HG03066 (cell line): ENCODE data around the gene DNAJC18.

ENCODE experiments used
- ATAC-seq: cut with Tn5 transposase; IDR thresholded peaks from one replicate; pipeline ENCODE4 v1.9.1; 2021; ENCODE audit warnings: low read depth; ENCODE audit not compliant: unreplicated experiment

Gene DNAJC18

DNA sequence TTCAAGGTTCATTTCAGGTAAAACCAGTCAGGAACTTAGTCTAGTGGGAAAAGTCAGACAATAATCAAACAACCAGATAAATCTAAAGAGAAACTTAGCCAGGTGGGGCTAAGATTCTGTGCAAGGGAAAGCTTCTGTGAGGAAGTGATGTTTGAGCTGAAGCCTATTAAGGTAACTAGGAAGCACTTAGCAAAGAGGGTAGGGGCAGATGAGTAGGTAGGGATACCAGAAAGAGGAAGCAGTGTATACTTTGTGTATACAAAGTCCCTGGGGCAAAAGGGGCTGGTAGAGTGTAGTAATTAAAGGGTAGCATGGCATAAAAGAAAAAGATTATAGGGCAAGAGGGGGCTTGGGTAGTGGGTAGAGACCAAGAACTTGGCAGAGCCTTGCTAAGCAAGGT is 31.8 kb downstream of the DNAJC18 start:
- no peak for ATAC-seq

DNA sequence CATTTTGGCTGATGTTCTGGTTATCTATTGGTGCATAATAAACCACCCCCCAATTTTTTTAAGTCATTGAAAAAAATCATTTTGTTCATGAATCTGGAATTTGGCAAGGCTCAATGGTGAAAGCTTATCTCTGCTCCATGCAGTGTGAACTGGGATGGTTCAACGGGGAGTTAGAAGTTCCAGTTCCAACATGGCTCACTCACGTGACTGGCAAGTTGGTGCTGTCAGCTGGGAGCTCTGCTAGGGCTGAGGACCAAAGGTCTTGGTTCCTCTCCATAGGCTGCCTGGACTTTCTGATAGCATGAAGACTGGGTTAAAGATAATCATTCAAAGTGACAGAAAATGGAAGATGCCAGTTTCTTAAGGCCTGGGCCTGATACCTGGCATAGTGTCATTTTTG is 32.4 kb downstream of the DNAJC18 start:
- no peak for ATAC-seq

DNA sequence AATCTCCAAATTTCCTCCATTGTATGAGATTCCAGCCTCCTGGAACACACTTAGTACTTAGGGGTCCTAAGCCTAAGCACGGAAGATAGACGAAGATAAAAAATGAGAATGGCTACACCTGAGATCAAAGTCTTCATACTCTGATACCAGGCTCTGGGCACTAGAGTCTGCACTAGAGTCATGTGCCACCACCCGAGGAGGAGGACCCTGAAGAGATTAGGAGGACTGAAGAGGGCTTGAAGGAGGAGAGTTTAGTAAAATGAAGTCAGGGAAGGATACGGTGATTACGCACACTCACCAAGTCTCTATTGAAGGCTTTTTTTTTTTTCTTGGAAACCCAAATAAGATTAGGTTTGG is 34.9 kb downstream of the DNAJC18 start:
- ATAC-seq = no peak

DNA sequence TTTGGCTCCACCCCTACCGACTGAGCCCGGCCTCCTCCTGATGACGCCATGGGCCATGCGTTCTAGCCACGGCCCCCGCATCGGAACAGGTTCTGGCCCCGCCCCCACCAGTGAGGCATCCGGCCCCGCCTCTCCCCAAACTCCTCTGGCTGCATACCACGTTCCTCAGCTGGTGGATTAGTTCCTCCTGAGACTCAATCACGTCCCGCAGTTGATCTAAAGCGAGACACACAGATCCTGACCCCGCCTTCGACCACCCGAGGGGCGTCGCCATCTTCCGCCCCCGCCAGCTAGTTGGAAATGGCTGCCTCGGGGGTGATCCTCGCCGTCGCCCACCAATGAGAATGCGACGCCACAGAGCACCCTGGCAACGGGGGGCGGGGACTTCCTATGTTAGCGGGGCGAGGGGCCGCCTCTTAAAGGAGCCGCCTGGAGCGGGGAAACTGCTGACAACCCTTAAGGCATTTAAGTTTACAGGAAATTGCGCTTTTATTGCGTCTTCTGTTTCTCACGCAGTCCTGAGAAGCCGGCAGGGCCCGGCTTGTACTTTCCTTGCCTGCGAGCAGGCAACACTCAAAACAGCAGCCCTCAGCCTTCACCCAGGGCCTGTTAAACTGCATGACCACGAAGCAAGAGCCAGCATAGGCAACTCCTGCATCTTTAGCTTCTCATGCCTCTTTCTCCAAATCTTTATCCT is 35.4 kb downstream of the DNAJC18 start, which contains the start of gene SPATA24:
SPATA24 (minus strand) TSS at position 303 of the 697 bp plus-strand sequence; CDS start at position 274, 29 bp downstream.
- peak; percentile 81 for ATAC-seq

DNA sequence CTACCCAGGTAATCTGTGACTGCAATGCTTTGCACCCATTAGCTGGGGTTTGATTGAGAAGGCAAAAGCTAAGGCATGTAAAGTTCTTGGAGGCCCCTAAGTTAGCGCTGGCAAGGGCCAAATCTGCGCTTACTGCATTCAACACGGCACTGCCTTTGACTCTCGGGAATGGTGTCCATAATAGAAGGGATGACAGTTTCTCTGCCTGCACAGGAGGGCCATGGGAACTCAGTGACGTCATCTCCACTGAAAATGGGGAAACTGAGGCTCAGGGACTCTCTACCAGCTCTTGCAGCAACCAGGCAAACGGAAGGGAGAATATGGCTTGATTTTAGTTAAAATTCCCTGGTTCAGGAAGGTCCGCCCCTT is 35.9 kb downstream of the DNAJC18 start:
- ATAC-seq = no peak

DNA sequence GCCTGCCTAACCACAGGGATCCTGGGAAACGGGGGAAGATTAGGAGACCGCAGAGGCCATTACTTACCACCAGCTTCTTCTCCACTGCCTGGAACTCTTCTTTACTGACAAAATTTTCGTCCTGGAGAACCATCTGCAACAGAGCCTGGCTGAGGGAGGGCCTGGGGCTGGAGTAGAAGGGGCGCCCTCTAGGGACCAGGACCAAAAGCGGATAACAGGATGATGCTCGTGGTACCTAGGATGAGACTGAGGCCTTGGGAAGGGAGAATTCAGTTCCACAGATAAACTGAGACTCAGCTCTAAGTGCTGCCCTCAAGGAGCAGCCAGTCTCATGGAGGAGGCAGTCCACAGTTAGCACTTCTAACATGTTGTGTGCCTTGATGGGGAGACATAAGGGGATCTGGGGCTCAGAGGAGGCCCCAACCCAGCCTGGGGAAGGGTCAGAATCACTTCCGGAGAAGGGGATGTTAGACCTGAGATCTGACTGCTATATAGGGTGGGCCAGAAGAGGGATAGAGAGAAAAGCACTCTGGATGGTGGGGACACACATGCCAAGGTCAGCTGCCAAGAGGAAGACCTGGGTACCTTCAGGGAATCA is 36.7 kb downstream of the DNAJC18 start:
- ATAC-seq = no peak

DNA sequence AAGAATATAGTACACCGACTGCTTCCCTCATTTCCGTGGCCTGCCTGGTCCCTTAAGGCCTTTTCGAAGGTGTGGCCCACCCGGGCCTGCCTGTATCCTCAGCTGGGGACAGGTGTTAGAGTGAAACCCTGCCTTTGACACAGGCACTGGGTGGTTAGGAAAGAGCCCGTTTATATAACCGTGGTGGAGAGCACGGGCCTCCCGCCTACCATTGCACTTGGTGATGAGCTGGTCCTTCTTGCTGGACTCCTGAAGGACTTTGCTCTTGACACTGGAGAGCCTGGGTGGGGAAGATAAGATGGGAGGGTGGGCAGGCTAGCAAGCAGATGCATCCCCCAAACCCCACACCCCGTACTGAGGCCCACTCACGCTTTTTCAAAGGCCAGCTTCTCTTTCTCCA is 37.8 kb downstream of the DNAJC18 start:
- ATAC-seq = no peak

DNA sequence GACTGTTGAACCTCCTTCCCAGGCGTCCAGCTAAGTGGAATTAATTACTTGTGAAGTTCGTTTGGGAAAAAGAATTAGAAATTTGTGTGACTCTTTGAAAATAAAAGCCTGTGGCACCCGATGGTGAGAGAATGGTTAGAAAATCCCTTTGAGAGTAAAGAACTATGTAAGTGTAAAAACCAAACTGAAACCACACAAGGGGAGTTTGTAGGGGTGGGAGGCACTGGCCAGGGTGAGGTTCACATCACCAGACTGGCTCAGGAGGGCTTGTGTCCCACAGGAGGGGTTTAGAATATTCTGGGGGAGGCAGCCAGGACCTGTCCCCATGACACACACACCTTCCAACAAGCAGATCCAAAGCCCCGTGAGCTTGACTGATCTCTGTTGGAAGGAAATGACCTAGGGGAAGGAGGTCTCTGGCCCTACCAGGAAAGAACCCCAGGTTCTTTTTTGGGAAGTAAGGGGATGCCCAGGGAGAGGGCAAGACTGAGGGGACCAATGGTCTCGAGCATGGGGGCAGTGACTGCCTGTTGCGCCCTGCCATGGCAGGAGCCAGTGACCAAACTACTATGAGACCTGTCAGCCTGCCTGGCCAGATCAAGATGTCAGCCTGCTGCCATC is 39.7 kb downstream of the DNAJC18 start:
- peak; percentile 32 for ATAC-seq

DNA sequence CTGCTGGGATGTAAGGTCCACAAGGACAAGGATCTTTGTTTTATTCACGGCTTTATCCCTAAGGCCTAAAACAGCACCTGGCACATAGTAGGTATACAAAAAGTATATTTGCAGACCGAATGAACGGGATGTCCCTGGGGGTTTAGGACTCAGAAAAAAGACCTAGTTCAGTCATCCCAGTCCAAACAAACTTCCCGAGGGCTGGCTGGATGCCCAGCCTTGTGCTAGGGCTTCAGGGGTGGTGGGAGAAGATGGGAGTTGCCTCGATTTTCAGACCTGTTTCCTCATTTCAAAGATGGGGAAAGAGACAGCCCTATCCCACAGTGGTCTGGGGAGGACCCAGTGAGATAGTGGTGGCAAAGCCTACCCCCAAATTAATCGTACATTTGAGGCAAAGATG is 41.4 kb downstream of the DNAJC18 start:
- no peak for ATAC-seq

DNA sequence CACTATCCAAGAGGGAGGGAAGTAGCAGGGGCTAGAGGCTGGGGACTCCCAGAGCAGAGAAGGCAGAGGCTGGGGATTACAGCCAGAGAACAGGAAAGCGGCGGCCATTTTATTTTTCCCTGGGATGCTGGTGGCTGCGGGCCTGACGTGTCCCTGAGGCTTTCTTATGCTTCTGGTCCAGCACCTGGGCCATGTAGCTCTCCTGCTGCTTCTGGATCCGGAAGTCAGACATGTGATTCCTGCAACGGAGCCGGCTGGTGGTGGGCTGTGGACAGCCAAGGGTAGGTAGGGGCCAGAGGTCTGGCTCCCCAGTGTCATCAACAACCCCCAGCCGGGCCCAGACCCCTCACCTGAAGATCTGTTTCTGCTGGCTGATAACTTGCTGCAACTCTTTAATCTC is 42.6 kb downstream of the DNAJC18 start:
- no peak for ATAC-seq

DNA sequence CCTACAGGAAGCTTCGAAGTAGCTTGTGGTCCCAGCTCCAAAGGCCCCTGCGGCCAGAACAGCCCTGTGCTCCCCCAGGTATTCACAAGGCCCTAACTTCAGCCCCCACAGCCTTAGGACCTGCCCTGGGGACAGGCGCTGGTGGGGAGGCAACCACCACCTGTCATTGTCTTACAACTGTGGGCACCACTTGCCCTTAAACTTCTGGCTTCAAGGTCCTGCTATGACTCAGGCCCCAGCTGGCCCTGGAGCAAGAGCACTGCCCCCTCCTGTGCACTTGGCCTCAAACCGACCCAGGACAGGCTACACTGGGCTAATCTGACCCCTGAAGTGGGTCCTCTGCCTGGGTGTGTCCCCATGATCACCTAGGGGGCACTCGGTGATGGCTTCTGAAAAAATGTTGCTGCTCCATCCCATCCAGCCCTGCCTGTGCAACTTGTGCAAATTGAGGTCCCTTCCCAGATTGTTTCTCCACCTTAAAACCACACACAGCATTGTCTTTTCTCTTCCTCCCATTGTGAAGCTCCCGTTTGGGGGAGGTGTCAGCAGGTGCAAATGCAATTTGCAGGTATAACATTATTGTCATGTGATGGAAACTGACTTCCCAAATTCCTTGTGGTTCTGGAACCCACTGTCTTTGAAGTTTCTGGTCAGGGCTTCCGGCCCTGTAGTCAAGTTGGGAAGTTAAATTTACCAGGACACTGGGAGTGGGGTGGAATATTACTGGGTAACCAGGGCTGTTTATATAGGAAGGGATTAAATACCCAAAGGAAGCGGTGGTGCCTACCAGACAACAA is 43.3 kb downstream of the DNAJC18 start:
- no peak for ATAC-seq

DNA sequence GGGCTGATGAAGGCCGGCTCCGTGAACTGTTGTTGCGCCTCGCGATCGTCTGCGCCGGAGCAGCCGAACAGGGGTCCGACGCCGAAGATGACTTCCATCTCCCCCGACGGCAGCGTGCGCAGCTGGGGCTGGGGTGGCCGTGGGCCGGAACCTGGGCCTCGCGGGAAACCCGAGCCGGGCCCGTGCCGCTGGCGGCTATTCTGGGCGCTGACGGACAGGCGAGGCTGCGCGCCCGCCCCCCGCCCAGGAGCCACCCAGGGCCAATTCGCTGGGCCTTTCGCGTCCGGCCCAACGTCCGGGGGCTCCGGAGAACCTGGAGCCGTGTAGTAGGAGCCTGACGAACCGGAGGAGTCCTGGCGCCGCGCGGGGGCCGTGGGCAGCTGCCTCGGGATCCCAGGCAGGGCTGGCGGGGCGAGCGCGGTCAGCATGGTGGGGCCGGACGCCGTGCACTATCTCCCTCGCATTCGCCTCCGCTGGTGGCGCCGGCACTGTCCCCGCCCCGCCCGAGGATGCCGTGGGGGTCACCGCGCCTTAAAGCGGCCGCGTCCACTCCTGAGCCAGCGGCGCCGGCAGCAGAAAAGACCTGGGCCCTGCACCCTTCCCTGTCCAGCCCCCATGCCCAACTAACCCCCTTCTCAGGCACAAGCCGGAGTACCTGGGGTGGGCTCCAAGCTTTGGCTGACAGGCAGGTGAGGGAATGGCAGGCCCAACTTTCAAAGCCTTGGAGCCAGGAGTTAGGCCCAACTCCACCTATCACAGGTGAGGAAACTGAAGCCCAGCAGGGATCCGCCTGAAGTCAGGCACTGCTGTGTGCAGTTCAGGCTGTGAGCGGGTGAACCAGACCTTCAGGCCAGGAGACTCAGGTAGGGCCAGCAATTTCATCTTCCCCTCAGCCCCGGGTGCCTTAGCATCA is 44.4 kb downstream of the DNAJC18 start, which contains the start of gene PROB1:
PROB1 (minus strand) TSS at position 451 of the 913 bp plus-strand sequence; CDS start at position 428, 23 bp downstream.
- ATAC-seq = no peak

DNA sequence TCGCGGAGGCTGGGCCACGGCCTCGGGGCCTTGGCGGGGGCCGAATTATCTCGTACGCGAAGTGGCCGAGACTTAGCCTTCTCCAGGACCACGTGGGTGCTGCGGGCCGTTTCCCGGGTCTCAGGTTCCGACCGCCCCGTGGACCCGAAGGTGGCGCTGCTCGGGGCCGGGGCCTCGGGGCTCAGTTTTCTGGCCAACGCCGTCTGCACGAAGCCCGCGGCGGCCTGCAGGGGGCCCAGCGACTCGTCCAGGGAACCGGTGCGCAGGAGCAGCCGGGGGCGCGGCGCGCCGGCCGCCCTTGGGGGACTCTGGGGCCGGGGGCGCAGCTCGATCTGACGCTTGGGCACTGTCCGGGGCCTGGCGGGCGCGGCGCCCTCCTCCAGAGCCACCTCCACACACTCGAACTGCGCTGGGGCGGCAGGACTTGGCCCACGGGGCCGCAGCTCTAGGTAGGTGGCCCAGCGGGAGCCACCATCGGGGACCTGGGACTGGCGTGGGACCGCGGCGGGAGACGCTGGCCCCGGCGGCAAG is 45.1 kb downstream of the DNAJC18 start:
- ATAC-seq = no peak

DNA sequence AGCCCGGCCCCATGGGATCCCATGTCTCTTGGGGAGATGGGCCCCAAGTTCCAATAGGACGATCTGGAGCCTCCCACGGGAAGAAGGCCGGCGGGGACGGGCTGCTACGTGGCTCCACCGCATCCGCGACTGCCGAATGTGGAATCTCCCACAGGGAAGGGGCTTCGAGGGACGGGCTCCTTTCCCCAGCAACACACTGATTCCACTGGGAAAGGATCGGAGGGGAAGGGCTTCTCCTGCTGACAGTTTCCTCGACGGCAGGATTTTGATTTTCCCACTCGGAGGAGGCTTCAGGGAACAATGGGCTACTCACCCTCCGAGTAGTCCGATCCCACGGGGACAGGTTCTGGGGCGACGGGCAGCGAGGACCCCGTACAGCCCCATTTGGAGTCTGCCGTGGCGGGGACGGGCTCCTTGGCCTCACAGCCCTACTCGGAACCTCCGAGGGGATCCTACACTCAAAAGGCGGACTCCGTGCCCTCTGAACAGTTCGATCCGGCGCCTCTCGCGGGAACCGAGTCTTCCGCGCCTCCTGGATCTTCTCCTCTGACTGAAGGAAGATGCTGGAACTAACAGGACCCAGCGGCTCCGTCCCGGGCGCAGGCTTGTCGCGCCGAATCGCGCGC is 45.7 kb downstream of the DNAJC18 start:
- ATAC-seq = no peak

DNA sequence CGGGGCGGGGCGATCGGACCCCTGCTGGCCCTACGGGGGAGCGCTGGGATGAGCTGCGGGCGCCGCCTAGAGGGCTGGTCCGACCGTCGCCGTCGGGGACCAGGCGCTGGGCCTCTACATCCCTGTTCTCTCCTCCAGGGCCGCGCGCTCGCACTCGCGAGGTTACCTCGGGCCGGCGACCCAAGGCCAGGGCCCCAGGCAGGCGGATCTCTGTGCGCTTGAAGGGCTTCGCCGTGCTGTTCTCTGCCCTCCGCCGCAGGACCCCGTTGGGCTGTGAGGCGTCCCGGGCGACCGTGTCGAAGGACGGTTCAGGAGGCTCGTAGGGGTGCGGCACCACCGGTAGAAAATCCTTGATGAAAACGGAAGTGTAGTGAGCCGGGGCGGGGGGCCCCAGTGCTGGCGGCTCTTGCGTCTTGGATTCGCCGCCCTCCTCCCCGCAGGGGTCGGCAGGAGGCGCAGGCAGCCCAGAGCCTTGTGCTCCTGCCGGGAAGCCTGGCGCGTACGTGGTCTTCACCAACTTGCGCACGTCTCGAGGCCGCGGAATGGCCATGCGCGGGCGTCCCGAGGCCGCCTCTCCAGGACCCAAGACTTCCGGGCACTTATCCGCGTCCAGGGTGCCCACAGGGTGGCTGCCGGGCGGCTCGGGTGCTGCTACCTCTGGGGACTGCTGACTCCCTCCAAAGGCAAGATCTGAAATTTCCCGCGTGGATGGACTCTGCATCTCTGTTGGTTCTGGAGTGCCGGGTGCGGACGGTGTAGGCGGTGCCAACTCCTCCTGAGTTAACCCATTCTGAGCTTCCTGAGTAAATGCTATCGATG is 46.4 kb downstream of the DNAJC18 start:
- ATAC-seq = peak; percentile 42

DNA sequence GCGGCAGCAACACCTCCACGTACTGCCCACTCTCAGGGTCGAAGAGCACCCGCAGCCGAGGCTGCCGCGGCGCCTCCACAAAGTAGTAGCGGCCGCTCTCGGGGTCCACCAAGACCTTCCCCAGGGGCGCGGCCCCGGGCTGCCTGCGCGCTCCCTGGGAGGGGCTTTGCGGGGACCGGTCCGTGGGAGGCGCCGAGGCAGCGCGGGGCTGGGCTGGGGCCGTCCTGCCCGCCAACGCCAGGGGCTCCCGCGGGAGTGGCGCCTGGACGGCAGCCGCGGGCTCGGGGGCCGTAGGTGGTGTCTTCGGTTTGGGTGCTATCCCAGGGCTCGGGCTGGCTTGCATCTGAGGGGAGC is 47.0 kb downstream of the DNAJC18 start:
- ATAC-seq = peak; percentile 5

DNA sequence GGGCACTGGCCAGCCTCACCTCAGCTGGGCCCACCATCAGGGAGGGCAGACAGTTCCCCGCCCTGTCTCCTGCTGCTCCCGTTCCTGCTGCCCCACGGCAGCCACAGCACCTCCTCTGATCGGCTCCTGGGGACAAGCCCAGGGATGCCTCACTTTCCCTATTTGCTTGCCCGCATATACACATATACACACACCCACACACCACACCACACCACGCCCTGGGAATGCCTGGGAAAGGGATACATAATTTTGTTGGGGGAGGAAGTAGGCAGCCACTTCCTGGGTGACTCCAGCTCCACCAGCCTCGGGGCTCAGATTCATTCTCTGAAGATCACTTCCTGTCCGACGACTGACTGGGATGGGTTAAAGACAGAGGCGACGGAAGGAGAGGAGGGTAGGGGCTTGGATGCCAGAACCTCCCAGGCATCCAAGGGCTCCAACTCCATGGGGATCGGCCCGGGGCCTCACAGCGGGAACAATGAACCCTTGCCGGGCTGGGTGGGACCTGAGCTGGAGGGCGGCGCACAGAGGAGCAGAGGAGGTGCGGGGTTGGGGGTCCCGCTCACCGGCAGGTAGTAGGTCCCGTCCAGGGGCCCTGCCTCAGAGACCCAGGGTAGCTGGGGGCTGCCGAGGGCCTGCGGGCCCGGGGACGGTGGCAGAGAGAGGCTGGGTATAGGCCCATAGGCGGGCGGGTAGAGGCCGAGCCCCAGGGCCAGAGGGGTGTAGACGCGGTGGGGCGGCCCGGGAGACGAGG is 47.6 kb downstream of the DNAJC18 start:
- ATAC-seq = no peak
